Liver (tissue), 3 donors: Measurements from ENCODE around the gene TMEM179.

Experiments used
- ATF3 ChIP-seq: IDR thresholded peaks from 2 replicates; pipeline ENCODE4 v1.6.1; 2016; ENCODE audit warnings: antibody characterized with exemption
- CTCF ChIP-seq: fragments of 150-350 bp; IDR thresholded peaks from 2 replicates; pipeline ENCODE4 v1.5.1; 2017; ENCODE audit warnings: improper control_type of control experiment, low read depth, low read length; ENCODE audit not compliant: missing input control
- EGR1 ChIP-seq, 2 donors: IDR thresholded peaks; 2 replicates each; pipeline ENCODE4 v1.6.1; 2016 to 2018; ENCODE audit warnings: antibody characterized with exemption in 2 of 2, low read depth in 2 of 2
- FOXA1 ChIP-seq: IDR thresholded peaks from 2 replicates; pipeline ENCODE4 v1.6.1; 2016; ENCODE audit warnings: antibody characterized with exemption
- HNF4A ChIP-seq, 2 donors: conservative IDR thresholded peaks; 2 replicates each; pipeline ENCODE4 v1.6.1; 2016; ENCODE audit warnings: antibody characterized with exemption in 2 of 2, mild to moderate bottlenecking in 2 of 2
- JUND ChIP-seq, 2 donors: IDR thresholded peaks; 2 replicates each; pipeline ENCODE4 v1.6.1; 2016; ENCODE audit warnings: antibody characterized with exemption in 2 of 2
- MAX ChIP-seq: IDR thresholded peaks from 2 replicates; pipeline ENCODE4 v1.6.1; 2016; ENCODE audit warnings: antibody characterized with exemption
- RAD21 ChIP-seq, 2 donors: IDR thresholded peaks; 2 replicates each; pipeline ENCODE4 v1.6.1; 2016; ENCODE audit warnings: antibody characterized with exemption in 2 of 2, mild to moderate bottlenecking in 2 of 2
- REST ChIP-seq: IDR thresholded peaks from 2 replicates; pipeline ENCODE4 v1.6.1; 2016; ENCODE audit warnings: antibody characterized with exemption, mild to moderate bottlenecking
- RXRA ChIP-seq, 2 donors: IDR thresholded peaks; 2 replicates each; pipeline ENCODE4 v1.6.1; 2017 to 2018; ENCODE audit warnings: antibody characterized with exemption in 2 of 2, mild to moderate bottlenecking in 1 of 2
- SP1 ChIP-seq: IDR thresholded peaks from 2 replicates; pipeline ENCODE4 v1.6.1; 2018; ENCODE audit warnings: antibody characterized with exemption, mild to moderate bottlenecking
- TAF1 ChIP-seq: conservative IDR thresholded peaks from 2 replicates; pipeline ENCODE4 v1.6.1; 2016; ENCODE audit warnings: antibody characterized with exemption, mild to moderate bottlenecking
- YY1 ChIP-seq: IDR thresholded peaks from 2 replicates; pipeline ENCODE4 v1.6.1; 2016; ENCODE audit warnings: antibody characterized with exemption, mild to moderate bottlenecking
- donor health status: healthy.
- donor health status: healthy.

GRCh38 chr14:104554608-104555429 is 49.8 kb downstream of the TMEM179 start:
- TF ChIP-seq CTCF (no peak), MAX (no peak), RXRA (IDR thresholded peaks at IDR 0.05) (no peak), SP1 (no peak), TAF1 (no peak), REST (no peak), ATF3 (no peak), EGR1 (IDR thresholded peaks at IDR 0.05; ENCODE audit: low read depth in 2 of 2) (no peak), RAD21 (IDR thresholded peaks at IDR 0.05) (no peak), YY1 (no peak), FOXA1 (no peak), JUND (IDR thresholded peaks at IDR 0.05) (no peak), HNF4A (conservative IDR thresholded peaks at IDR 0.05) (no peak)
